HG02885 (cell line): Measurements from ENCODE around the gene SLC12A1.
A peak's percentile ranks its signal among the peaks of the same experiment; 100 is the strongest.

Experiments used
- ATAC-seq: cut with Tn5 transposase; IDR thresholded peaks from one replicate; pipeline ENCODE4 v1.9.1; 2021; ENCODE audit warnings: mild to moderate bottlenecking; ENCODE audit not compliant: unreplicated experiment, poor library complexity

SLC12A1 gene

GRCh38 chr15:48205981-48206380, at the start of gene SLC12A1:
TSS of gene SLC12A1 (plus strand) at chr15:48206302. CDS start at chr15:48207720, 1,418 bp downstream.
- ATAC-seq = no peak

- ATAC-seq = no peak
Measured at GRCh38 chr15:48168616-48169015, 37.5 kb upstream of the SLC12A1 start.

GRCh38 chr15:48170981-48171380, 35.1 kb upstream of the SLC12A1 start:
- no peak for ATAC-seq

- no peak for ATAC-seq
Measured at GRCh38 chr15:48175126-48175525, 31.0 kb upstream of the SLC12A1 start.

GRCh38 chr15:48176112-48176511, 30.0 kb upstream of the SLC12A1 start:
- ATAC-seq = no peak

- no peak for ATAC-seq
Measured at GRCh38 chr15:48176957-48177356, 29.1 kb upstream of the SLC12A1 start.

GRCh38 chr15:48177383-48177765, 28.7 kb upstream of the SLC12A1 start:
- peak; percentile 67 for ATAC-seq

GRCh38 chr15:48177766-48178647, 28.1 kb upstream of the SLC12A1 start, which contains the start of gene MYEF2:
TSS of gene MYEF2 (minus strand) at chr15:48178295. CDS start at chr15:48178237, 58 bp downstream.
- peak; percentile 75 for ATAC-seq

GRCh38 chr15:48178648-48178931, 27.5 kb upstream of the SLC12A1 start:
- ATAC-seq = no peak

- no peak for ATAC-seq
Measured at GRCh38 chr15:48182749-48183148, 23.4 kb upstream of the SLC12A1 start.

GRCh38 chr15:48185529-48185928, 20.6 kb upstream of the SLC12A1 start:
- ATAC-seq = no peak

- ATAC-seq = no peak
Measured at GRCh38 chr15:48186271-48186670, 19.8 kb upstream of the SLC12A1 start.

GRCh38 chr15:48190932-48191573, 15.0 kb upstream of the SLC12A1 start:
- no peak for ATAC-seq

GRCh38 chr15:48191574-48192225, 14.4 kb upstream of the SLC12A1 start, which contains the start of gene CTXN2:
TSS of gene CTXN2 (plus strand) at chr15:48191665. CDS start at chr15:48201301, 9,636 bp downstream.
- ATAC-seq = no peak

- no peak for ATAC-seq
Measured at GRCh38 chr15:48202068-48202467, 4.0 kb upstream of the SLC12A1 start.

GRCh38 chr15:48221261-48221660, 15.2 kb downstream of the SLC12A1 start:
- ATAC-seq = no peak

- ATAC-seq = no peak
Measured at GRCh38 chr15:48221885-48222284, 15.8 kb downstream of the SLC12A1 start.

GRCh38 chr15:48222627-48223026, 16.5 kb downstream of the SLC12A1 start:
- ATAC-seq = no peak

GRCh38 chr15:48225771-48226170, 19.7 kb downstream of the SLC12A1 start:
- ATAC-seq = no peak

- ATAC-seq = no peak
Measured at GRCh38 chr15:48230498-48230897, 24.4 kb downstream of the SLC12A1 start.

- no peak for ATAC-seq
Measured at GRCh38 chr15:48233246-48233645, 27.1 kb downstream of the SLC12A1 start.
